Neural cell (in vitro differentiated cells): ENCODE results near the gene NPIPA2.
"Not testable (repeated sequence)": the region's sequence is repeated elsewhere in the genome, so short reads cannot be mapped to it uniquely, and the experiment has no call there.

Source experiments
- RAD21 ChIP-seq: fragments of 450-650 bp; conservative IDR thresholded peaks from 2 replicates; pipeline ENCODE4 v1.6.1; 2014; ENCODE audit warnings: antibody characterized with exemption, mild to moderate bottlenecking, moderate library complexity
- TF ChIP-seq, protein P1 (sequence below): fragments of 450-650 bp; IDR thresholded peaks from 2 replicates; pipeline ENCODE4 v1.5.1; 2014; ENCODE audit warnings: antibody characterized with exemption, mild to moderate bottlenecking, moderate library complexity; ENCODE audit not compliant: poor library complexity, severe bottlenecking

DNA sequence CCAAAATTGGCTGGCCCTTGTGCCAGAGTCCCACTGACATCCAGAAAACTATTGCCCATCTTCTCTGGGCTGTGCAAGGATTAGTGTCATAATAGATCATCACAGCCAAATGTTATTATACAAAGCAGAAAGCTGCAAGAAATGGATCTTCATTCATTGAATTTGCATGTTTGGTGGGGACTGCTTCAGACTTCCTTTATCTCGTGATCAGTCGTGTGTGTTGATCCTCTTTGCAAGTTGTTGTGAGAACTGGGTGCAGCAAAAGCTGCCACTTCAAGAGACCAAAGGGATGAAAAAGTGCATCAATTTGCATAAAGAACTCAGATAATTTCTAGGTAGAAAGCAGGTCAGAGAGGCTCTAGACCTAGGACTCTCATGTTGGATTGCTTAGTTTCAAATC lies 61.2 kb downstream of the NPIPA2 start:
- TF ChIP-seq, protein P1, sequence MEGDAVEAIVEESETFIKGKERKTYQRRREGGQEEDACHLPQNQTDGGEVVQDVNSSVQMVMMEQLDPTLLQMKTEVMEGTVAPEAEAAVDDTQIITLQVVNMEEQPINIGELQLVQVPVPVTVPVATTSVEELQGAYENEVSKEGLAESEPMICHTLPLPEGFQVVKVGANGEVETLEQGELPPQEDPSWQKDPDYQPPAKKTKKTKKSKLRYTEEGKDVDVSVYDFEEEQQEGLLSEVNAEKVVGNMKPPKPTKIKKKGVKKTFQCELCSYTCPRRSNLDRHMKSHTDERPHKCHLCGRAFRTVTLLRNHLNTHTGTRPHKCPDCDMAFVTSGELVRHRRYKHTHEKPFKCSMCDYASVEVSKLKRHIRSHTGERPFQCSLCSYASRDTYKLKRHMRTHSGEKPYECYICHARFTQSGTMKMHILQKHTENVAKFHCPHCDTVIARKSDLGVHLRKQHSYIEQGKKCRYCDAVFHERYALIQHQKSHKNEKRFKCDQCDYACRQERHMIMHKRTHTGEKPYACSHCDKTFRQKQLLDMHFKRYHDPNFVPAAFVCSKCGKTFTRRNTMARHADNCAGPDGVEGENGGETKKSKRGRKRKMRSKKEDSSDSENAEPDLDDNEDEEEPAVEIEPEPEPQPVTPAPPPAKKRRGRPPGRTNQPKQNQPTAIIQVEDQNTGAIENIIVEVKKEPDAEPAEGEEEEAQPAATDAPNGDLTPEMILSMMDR = not testable (repeated sequence)
- TF ChIP-seq RAD21 = not testable (repeated sequence)
